PC-3 (cell line): Measurements from ENCODE around the gene ABCB10.

Experiments used
- EZH2 ChIP-seq: fragments of 300-600 bp; sonication (generic); IDR thresholded peaks from one replicate; pipeline ENCODE4 v1.6.1; 2017; ENCODE audit warnings: antibody characterized with exemption, mild to moderate bottlenecking, low read length; ENCODE audit not compliant: unreplicated experiment
- TF ChIP-seq, protein P1 (sequence below): fragments of 300-600 bp; sonication (generic); conservative IDR thresholded peaks from 2 replicates; pipeline ENCODE4 v1.5.1; 2017; ENCODE audit warnings: antibody characterized with exemption, low read depth, mild to moderate bottlenecking, low read length

DNA sequence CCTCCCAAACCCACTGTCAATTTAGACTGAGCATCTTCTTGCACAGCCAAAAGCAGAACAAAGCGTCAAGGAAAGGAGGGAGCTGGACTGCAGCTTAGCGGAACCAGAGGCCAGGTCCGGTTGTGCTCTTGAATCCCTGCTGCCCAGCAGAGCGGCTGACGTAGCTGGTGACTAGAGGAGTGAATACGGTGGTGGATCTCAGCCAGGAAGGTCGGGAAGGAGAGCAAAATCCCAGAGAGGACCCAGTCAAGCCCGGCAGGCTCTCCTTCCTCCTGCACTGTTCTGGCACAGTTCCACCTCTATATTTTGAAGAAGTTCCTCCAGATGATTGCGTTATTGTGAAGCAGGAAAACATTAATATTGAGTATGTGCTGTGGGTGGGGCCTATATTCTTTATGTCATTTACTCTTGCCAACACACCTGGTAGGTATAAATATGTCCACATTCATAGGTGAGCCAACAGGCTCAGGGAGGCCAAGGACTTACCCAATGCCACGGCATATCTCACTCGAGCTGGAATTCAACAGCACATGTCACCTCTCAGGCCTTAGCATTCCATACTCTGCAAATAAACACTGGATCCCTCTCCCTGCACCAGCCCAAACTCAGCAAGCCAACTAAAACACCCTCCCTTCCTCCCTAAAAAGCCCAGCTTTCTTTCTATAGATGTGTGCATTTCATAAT lies 23.6 kb upstream of the ABCB10 start:
- no peak for TF ChIP-seq EZH2
- TF ChIP-seq, protein P1, sequence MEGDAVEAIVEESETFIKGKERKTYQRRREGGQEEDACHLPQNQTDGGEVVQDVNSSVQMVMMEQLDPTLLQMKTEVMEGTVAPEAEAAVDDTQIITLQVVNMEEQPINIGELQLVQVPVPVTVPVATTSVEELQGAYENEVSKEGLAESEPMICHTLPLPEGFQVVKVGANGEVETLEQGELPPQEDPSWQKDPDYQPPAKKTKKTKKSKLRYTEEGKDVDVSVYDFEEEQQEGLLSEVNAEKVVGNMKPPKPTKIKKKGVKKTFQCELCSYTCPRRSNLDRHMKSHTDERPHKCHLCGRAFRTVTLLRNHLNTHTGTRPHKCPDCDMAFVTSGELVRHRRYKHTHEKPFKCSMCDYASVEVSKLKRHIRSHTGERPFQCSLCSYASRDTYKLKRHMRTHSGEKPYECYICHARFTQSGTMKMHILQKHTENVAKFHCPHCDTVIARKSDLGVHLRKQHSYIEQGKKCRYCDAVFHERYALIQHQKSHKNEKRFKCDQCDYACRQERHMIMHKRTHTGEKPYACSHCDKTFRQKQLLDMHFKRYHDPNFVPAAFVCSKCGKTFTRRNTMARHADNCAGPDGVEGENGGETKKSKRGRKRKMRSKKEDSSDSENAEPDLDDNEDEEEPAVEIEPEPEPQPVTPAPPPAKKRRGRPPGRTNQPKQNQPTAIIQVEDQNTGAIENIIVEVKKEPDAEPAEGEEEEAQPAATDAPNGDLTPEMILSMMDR = no peak
